Stimulated activated CD4-positive, alpha-beta T cell treated with anti-CD3 and anti-CD28 coated beads, TNF-alpha, amount 100 ng/mL, for 1 hour (primary cell): Measurements from ENCODE around the gene ADRA2C.
"Not testable (repeated sequence)": the region's sequence is repeated elsewhere in the genome, so short reads cannot be mapped to it uniquely, and the experiment has no call there.

ENCODE experiments used
- DNase-seq, 3 donors: peaks; one replicate each; pipeline ENCODE4 v3.0.0-alpha.2; 2020; ENCODE audit warnings: low read depth in 3 of 3, low spot score in 1 of 3

The ADRA2C gene

GRCh38 chr4:3810796-3811485 is 44.8 kb downstream of the ADRA2C start:
- no peak for DNase-seq

DNA sequence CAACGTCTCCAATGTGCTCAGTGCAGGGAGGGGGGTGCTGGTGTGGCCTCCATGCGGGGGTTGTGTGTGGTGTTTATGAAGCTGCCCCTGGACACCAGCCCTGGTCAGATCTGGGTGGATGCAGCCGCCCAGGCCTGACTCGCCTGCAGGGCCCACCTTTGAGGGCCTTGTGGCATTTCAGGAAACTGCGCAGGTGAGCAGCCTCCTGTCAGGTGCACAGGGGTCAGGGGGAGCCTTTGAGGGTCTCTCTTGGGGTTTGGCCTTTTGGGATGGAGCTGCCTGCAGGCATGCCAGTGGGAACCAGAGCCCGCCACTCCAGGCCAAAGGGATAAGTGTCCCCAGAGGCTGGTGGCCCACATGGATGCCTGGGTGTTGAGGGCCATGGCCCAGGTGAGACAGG is 45.4 kb downstream of the ADRA2C start:
- no peak for DNase-seq

DNA sequence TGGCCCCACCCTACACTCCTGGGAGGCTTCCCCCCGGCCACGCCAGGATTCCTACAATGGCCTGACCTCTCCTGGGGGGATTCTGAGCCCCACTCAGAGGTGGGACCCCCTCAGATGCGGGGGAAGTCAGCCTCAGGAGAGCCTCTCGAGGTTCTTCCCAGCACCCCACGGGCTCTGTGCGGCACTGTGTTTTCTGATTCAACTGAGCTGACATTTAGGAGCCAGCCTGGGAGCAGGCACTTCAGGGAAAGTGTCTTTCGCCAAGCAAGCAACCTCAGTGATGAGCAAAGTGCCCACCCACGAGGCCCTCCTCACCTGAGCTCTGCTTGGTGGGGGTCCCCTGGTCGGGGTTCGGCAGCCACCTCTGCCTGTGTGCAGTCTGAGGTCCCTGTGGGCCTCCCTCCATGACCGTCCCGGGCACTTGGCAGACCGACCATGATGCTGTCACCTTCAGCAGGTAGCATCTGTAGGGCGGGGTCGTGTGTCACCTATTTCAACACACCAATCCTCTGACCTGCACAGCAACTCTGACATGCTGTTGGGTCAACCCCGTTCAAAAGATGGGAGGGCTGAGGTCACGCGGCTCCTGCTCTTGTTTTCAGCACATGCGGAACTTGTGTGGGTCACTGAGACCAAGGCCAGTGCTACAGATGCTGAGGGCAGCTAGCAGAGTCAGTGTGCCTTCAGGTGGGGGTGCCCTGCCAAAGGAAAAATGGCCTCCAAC is 46.2 kb downstream of the ADRA2C start:
- no peak for DNase-seq

- DNase-seq, result no peak
Observed at GRCh38 chr4:3813151-3814052, 47.2 kb downstream of the ADRA2C start.

DNA sequence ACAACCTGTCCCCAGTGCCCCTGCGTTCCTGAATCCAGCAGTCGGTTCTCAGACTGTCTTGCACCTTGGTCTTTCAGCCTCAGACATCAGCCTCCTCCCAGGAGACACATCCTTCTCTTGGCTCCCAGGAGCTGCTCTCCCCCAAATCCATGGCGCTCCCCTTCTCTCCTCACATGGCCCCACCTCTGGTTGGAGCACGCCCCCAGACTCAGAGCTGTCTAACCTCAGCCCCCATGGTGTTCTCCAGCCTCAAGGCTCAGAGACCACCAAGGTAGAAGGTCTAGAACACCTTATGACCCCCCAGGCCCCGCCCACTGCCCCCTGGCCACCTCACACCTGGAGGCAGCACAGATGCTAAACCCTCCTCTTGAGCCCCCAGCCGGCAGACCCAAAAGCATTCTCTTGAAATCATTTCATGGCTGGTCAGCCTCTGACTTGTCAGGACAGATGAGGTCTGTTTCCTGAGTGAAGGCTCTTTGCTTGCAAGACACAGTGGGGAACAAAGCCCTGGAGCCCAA is 47.9 kb downstream of the ADRA2C start:
- DNase-seq, result no peak

GRCh38 chr4:3814838-3815237 is 48.7 kb downstream of the ADRA2C start:
- not testable (repeated sequence) for DNase-seq

GRCh38 chr4:3816256-3816825 is 50.2 kb downstream of the ADRA2C start:
- no peak for DNase-seq

DNA sequence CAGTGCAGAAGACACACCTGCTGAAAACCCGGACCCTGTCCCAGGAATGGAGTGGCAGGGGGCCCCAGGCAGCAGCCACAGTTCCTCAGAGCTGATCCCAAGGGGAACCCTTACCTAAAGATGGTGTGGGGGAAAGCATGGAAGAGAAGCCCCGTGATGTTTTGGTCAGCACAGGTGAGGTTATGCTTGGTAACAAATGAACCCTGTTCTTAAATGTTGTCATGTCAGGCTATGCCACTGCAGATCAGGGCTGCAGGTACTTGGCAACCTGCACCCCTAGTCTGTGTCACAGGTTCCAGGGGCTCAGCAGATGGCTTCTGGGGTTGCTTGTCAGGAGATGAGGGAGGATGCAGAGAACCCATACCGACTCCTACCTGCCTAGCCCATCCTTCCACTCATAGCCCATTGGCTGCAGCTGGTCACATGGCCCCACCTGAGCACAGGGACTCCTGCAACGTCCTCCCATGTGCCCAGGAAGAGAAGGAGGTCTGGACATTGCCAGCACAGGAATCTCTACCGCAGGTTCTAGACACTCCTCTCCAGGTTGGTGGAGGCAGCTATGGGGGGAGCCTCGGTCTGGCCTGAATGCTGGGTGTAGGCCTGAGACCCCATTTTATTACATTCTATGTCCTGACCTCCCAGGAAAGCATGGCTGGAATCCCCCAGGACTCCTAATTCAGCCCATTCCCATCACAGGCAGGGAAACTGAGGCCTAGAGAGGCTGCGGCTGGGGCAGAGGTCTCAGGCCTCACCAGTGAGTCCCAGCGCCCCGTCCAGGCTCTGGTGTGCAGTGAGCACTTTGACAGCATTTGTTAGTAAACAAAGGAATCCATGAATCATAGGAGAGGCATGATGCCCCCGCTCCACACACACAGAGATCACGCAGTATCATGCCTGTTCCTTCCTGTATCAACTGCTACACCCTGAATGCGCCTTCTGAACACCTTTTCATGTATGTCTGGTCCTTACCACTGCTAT is 51.1 kb downstream of the ADRA2C start:
- no peak for DNase-seq
